ENCODE results near the gene CRP.

GRCh38 chr1:159743651-159744410 is 29.4 kb upstream of the CRP start:
- TF ChIP-seq CTCF (conservative IDR thresholded peaks at IDR 0.05; ENCODE audit: low read depth, low read length): no peak
- no peak for TF ChIP-seq EZH2phosphoT487 (IDR thresholded peaks at IDR 0.05; ENCODE audit: borderline replicate concordance, low read length)
